Thyroid gland (tissue), 4 donors: ENCODE data around the gene SLC12A2. TPM values are rescaled to one million over a fixed set of nuclear protein-coding genes. Genes with fewer than 3 reads are reported as not detected.

Experiments used
- DNase-seq, 2 donors: peaks; one replicate each; pipeline ENCODE4 v3.0.0-alpha.2; 2019
- H3K27ac ChIP-seq, 3 donors: fragments of 200-600 bp; sonication (generic); 1 replicate in 2 of 3; 2 replicates in 1 of 3; pipeline ENCODE4 v1.5.1; 2016 to 2019; ENCODE audit warnings: mild to moderate bottlenecking in 1 of 3, moderate library complexity in 1 of 3
- H3K27me3 ChIP-seq: fragments of 200-600 bp; sonication (generic); one replicate; pipeline ENCODE4 v1.5.1; 2019
- H3K36me3 ChIP-seq, 2 donors: fragments of 200-600 bp; sonication (generic); one replicate each; pipeline ENCODE4 v1.5.1; 2016 to 2019
- H3K4me1 ChIP-seq, 2 donors: fragments of 200-600 bp; sonication (generic); one replicate each; pipeline ENCODE4 v1.5.1; 2017 to 2019
- H3K4me3 ChIP-seq, 3 donors: fragments of 200-600 bp; sonication (generic); replicated peaks in 1 of 3; 1 replicate in 2 of 3; 2 replicates in 1 of 3; pipeline ENCODE4 v1.5.1; 2016; ENCODE audit warnings: mild to moderate bottlenecking in 1 of 3
- H3K9me3 ChIP-seq: fragments of 200-600 bp; sonication (generic); one replicate; pipeline ENCODE4 v1.5.1; 2017
- POLR2A ChIP-seq, 2 donors: fragments of 450-650 bp; IDR thresholded peaks; one replicate each; pipeline ENCODE4 v1.6.1; 2017; ENCODE audit warnings: antibody characterized with exemption in 2 of 2, mild to moderate bottlenecking in 2 of 2, moderate library complexity in 1 of 2
- WGBS, 2 donors: methylation state at CpG; one replicate each; pipeline ENCODE4 v1.1.5; 2017; 5-methylcytosine and 5-hydroxymethylcytosine counted together
- intact Hi-C: fragments of 100-400 bp; cut with DNase I; formaldehyde crosslinking; loops from one replicate; pipeline ENCODE4 v1.15.1; 2023
- total RNA-seq, 4 donors: library from RNA; depleted of rRNA; stranded (reverse); fragments of >200 nt; gene quantifications; one replicate each; pipeline ENCODE4 v1.2.3, GENCODE V29; 2016
- TF ChIP-seq, protein P1 (sequence below), 6 experiments: fragments of 200-600 bp in 3 of 6; fragments of 450-650 bp in 3 of 6; sonication (generic) in 3 of 6; IDR thresholded peaks; one replicate each; pipeline ENCODE4 v1.5.1; 2016 to 2019; ENCODE audit warnings: antibody characterized with exemption in 6 of 6, mild to moderate bottlenecking in 2 of 6, inconsistent platforms in 1 of 6, moderate library complexity in 1 of 6

SLC12A2 gene
- total RNA-seq, 4 donors from 2014 or later = 27.2 to 53.3 (median 29.4) TPM

DNA sequence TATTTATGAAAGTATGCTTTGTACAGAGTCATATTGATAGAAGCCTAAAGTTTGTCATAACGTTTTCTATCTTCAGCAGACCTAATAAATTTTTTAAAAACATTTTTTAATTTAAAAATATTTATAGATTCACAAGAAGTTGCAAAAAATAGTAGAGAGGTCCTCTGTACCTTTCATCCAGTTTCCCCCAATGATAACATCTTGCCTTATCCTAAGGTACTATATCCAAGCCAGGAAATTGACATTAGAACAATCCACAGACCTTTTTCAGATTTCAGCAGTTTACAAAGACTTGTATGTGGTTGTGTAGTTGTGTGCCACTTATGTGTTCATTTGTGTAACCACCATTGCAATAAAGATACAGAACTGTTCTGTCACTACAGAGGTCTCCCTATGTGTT, 88.5 kb downstream of the SLC12A2 start:
- no peaks in the 10 kb centered on the region for H3K4me1 ChIP-seq
- no peak overlapping the region for H3K4me3 ChIP-seq
- intact Hi-C loops = no loop called here
- 92 to 98% methylated on average over 1 of the region's 1 CpG for WGBS, 2 donors
- no peaks in the 10 kb centered on the region for H3K36me3 ChIP-seq
- DNase-seq = no peak
- no peaks in the 10 kb centered on the region for H3K27me3 ChIP-seq
- TF ChIP-seq POLR2A (IDR thresholded peaks at IDR 0.05) = no peak
- TF ChIP-seq, protein P1, sequence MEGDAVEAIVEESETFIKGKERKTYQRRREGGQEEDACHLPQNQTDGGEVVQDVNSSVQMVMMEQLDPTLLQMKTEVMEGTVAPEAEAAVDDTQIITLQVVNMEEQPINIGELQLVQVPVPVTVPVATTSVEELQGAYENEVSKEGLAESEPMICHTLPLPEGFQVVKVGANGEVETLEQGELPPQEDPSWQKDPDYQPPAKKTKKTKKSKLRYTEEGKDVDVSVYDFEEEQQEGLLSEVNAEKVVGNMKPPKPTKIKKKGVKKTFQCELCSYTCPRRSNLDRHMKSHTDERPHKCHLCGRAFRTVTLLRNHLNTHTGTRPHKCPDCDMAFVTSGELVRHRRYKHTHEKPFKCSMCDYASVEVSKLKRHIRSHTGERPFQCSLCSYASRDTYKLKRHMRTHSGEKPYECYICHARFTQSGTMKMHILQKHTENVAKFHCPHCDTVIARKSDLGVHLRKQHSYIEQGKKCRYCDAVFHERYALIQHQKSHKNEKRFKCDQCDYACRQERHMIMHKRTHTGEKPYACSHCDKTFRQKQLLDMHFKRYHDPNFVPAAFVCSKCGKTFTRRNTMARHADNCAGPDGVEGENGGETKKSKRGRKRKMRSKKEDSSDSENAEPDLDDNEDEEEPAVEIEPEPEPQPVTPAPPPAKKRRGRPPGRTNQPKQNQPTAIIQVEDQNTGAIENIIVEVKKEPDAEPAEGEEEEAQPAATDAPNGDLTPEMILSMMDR (IDR thresholded peaks at IDR 0.05) = no peak
- H3K27ac ChIP-seq = no peak overlapping the region
- H3K9me3 ChIP-seq = no peaks in the 10 kb centered on the region

DNA sequence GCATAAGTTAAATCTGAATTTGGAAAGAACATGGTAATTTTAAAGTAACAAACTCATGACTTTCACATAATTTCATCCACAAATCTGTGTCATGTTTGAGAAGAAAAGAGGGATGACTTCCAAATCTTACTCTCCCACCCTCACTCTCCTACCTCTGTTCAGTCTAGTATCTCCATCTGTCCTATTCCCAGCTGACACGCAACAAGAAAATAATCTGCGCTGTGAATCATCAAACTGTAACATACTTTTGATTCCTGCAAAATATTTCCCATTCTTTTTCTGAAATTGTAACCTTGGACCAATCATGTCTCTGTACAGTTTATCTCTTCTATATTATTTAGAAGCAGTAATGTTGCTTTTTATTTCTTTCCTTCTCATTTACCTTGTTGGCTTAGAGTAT, 91.4 kb downstream of the SLC12A2 start:
- WGBS, 2 donors = 94 to 97% methylated on average over 2 of the region's 2 CpGs
- no peak overlapping the region for H3K4me3 ChIP-seq
- TF ChIP-seq, protein P1 (IDR thresholded peaks at IDR 0.05) = no peak
- no peak for TF ChIP-seq POLR2A (IDR thresholded peaks at IDR 0.05)

DNA sequence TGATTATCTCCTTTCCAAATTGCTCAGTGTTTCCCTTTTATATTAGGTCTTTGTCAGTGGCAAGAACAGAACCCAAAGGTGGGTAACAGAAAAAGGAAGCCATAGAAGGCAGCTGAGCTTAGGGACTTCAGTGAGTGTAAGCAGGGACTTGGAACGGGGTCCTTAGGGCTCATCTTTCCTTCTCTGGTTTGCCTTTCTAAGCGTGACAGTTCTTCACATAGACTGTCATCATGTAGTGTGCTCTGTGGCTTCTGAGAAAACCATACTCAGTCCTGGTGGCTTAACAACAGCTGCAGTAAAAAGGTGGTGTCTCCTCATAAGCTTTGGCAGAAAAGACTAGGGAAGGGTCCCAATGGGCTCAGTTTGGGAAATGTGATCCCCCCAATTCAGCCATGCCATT, 108.8 kb downstream of the SLC12A2 start:
- no peak for DNase-seq
- no peak overlapping the region for H3K4me3 ChIP-seq
- H3K9me3 ChIP-seq = no peaks in the 10 kb centered on the region
- no peaks in the 10 kb centered on the region for H3K27me3 ChIP-seq
- TF ChIP-seq, protein P1 (IDR thresholded peaks at IDR 0.05) = no peak
- TF ChIP-seq POLR2A (IDR thresholded peaks at IDR 0.05) = no peak
- H3K36me3 ChIP-seq = no peaks in the 10 kb centered on the region
- H3K27ac ChIP-seq = no peak overlapping the region
- no peaks in the 10 kb centered on the region for H3K4me1 ChIP-seq
- intact Hi-C loops = no loop called here
- 91 to 98% methylated on average over 2 of the region's 2 CpGs for WGBS, 2 donors

More for the DNA sequence above, 91.4 kb downstream of the SLC12A2 start:
- Histone ChIP-seq H3K27me3 (no peaks in the 10 kb centered on the region), H3K4me1 (no peaks in the 10 kb centered on the region), H3K27ac (no peak overlapping the region), H3K9me3 (no peaks in the 10 kb centered on the region), H3K36me3 (no peaks in the 10 kb centered on the region)
- intact Hi-C loops = no loop called here
- no peak for DNase-seq

DNA sequence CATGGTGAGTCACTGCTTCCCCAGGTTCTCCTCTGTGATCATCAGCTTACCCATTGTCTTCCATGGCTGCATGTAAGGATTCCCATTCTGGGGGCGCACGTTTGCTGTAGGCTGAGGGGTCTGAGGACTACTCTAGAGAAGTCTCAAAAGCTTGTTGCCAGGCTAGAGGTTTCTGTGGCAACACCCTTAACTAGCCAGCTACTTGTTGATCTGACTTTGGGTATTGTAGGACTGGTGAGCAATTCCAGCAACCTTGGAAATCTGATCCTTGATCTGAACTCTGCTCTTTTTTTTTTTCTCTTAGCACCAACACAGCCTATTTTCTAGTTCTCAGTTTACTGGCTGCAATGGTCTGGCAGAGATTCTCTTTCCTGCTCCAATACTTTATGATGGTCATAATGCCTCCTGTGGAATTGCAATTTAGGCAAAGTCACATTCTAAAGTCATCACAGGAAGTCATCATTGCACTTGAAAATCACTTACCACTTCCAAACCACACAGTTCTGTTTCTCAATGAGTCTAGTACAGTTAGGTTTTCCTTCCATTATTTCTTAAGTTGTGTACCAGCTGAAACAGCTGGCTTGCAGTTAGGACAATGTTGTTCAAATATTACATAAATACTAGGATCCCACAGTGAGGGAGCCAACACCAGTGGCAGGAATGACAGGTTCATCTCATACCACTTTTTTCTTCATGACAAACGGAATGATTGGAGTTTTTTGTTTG, 110.3 kb downstream of the SLC12A2 start:
- intact Hi-C loops = no loop called here
- no peak overlapping the region for H3K27ac ChIP-seq
- H3K4me3 ChIP-seq = no peak overlapping the region
- WGBS, 2 donors = 89 to 93% methylated on average over 3 of the region's 3 CpGs
- no peaks in the 10 kb centered on the region for H3K27me3 ChIP-seq
- no peak for DNase-seq
- no peaks in the 10 kb centered on the region for H3K36me3 ChIP-seq
- H3K9me3 ChIP-seq = no peaks in the 10 kb centered on the region
- H3K4me1 ChIP-seq = peaks cover 0 to 1% of the 10 kb centered on the region in 2 donors
- no peak for TF ChIP-seq POLR2A (IDR thresholded peaks at IDR 0.05)
- TF ChIP-seq, protein P1 (IDR thresholded peaks at IDR 0.05) = no peak

DNA sequence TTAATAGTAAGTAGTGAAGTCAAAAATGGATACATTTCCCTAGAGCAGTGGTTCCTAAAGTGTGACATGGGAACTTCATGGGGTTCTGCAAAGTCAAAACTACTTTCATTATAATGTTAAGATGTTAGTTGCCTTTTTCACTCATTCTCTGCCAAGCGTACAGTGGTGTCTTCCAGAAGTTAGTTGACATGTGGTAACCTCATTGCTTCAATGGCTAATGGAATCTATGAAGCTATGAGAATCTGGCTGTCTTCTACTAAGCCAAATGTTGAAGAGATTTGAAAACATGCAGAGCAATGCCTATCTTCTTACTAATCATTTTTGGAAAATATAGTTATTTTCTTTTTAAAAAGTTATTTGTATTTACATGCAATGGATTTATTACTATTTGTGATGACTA, 111.8 kb downstream of the SLC12A2 start:
- H3K4me3 ChIP-seq = no peak overlapping the region
- no peak overlapping the region for H3K27ac ChIP-seq
- no peak for DNase-seq
- no peak for TF ChIP-seq POLR2A (IDR thresholded peaks at IDR 0.05)
- TF ChIP-seq, protein P1 (IDR thresholded peaks at IDR 0.05) = no peak
- no peaks in the 10 kb centered on the region for H3K9me3 ChIP-seq
- peaks cover 0 to 8% of the 10 kb centered on the region in 2 donors for H3K4me1 ChIP-seq
- H3K36me3 ChIP-seq = no peaks in the 10 kb centered on the region
- H3K27me3 ChIP-seq = no peaks in the 10 kb centered on the region
- WGBS, 2 donors = 95 to 100% methylated on average over 1 of the region's 1 CpG
- intact Hi-C loops = no loop called here
